GM15510 (cell line): ENCODE measurements around the gene LRRC71.

ENCODE experiments used
- POLR2A ChIP-seq: IDR thresholded peaks from 3 replicates; pipeline ENCODE4 v1.6.1; 2011; ENCODE audit warnings: borderline replicate concordance; ENCODE audit not compliant: insufficient read length; ENCODE audit errors: extremely low read depth

Gene LRRC71

DNA sequence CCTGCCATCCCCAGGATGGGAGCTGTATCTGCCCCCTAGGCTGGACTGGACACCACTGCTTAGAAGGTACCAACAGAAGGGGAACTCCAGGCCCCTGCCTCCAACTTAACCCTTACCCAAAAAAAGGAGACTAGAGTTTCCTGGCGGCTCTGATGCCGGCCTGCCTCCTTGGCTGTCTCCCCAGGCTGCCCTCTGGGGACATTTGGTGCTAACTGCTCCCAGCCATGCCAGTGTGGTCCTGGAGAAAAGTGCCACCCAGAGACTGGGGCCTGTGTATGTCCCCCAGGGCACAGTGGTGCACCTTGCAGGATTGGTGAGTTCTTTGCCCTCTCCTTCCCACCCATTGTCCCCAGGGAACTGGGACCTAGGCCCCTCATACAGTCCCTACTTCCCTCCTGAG lies 8.1 kb upstream of the LRRC71 start:
- TF ChIP-seq POLR2A: no peak

DNA sequence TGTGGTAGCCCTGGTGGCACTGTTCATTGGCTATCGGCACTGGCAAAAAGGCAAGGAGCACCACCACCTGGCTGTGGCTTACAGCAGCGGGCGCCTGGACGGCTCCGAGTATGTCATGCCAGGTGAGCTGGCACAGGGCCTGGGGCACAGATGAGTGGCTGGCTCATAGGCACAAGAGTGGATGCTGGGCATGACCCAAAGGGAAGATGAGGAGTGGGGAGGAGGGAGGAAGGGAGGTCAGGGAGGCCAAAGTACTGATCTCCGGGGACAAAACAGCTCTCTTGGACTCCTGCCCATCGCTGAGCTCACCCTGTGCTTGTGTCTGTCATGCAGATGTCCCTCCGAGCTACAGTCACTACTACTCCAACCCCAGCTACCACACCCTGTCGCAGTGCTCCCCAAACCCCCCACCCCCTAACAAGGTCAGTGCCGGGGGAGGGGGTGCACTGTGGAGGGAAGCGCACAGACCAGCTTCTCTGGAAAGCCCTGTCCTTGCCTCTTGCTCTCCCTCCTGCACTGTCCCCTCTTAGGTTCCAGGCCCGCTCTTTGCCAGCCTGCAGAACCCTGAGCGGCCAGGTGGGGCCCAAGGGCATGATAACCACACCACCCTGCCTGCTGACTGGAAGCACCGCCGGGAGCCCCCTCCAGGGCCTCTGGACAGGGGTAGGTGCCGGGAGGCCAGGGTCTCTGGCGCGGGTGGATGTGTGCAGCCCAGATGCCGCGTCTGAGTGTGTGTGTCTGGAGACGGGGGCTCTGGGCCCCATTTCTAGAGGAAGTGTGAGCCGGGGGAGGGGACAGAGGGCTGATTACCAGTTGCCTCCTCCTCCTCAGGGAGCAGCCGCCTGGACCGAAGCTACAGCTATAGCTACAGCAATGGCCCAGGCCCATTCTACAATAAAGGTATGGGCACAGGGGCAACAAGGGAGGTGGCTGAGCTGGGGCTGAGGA lies 7.3 kb upstream of the LRRC71 start:
- no peak for TF ChIP-seq POLR2A

DNA sequence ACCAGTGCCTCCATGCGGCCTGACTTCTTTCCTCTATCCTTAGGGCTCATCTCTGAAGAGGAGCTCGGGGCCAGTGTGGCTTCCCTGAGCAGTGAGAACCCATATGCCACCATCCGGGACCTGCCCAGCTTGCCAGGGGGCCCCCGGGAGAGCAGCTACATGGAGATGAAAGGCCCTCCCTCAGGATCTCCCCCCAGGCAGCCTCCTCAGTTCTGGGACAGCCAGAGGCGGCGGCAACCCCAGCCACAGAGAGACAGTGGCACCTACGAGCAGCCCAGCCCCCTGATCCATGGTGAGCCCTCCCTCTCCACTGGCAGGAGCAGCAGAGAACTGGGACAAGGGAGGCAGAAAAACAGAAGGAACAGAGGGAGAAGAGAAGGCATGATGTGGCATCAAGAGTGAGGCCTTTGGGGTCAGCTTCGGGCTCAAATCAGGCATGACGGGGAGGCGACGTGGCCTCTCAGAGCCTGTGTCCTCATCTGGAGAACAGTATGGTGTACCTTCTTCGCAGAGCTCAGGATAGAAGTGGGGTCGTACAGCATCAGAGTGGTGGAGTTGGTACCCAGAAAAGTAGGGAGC lies 6.5 kb upstream of the LRRC71 start:
- no peak for TF ChIP-seq POLR2A

DNA sequence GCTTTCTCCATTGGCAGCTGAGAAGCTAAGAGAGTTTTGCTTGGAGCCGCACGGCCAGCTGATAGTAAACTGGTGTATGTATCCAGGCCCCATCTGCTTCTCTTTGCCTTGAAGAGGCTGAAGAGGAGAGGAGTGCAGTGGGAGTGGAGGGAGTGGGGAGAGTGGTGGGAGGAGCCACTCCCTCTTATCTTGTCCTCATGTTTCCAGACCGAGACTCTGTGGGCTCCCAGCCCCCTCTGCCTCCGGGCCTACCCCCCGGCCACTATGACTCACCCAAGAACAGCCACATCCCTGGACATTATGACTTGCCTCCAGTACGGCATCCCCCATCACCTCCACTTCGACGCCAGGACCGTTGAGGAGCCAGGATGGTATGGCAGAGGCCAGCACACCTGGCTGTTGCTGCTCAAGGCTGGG lies 6.0 kb upstream of the LRRC71 start:
- no peak for TF ChIP-seq POLR2A

DNA sequence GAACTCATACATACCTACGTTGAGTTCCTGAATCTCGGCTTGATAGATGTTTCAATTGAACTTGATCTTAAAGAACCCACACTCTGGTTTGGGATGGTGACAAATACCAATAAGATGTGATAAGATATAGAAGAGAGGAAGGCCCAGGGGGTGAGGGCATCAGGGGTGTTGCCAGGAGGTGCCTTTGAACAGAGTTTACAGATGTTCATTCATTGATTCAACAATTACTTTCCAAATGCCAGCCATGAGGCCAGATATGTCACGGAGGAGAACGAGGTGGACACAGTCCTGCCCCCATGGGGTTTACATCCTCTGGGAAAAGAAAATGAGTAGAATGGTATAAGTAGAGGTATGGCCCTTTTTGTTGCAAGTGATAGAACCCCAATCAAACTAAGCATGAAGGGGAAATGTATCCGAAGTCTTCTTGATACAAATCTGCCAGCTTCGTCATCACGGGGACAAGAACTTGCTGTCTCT lies 659 bp downstream of the LRRC71 start:
- TF ChIP-seq POLR2A: no peak

DNA sequence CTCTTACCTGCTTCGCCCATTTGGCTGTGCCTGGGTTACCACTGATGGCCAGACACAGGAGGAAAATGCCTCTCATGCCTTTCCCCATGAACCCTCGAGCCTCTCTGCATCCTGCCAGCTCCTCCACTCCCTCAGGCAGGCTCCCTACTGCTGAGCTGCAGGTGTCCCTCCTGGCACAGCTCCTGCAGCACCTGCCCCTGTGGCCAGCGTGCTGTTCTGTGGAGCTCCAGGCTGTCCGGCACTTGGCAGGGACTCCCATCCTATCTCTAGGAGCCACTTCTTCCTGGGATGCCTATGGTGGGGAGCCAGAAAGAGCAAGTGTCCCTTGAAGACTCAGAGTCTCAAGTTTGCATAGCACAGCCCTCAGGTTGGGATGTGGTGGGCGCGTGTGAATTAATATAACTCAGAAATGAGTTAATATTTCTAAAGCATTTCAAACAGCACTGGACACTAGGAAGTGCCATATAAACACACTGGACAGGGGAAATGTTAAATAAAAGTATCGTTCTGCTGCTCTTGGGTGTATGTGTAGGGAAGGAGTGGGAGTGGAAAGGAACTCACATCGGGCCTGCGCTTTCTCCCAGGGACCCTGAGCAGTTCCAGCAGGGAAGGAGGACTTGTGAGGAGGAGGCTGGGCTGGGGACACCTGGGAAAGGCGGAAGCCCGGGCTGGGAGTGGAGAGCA lies 2.7 kb downstream of the LRRC71 start:
- no peak for TF ChIP-seq POLR2A

DNA sequence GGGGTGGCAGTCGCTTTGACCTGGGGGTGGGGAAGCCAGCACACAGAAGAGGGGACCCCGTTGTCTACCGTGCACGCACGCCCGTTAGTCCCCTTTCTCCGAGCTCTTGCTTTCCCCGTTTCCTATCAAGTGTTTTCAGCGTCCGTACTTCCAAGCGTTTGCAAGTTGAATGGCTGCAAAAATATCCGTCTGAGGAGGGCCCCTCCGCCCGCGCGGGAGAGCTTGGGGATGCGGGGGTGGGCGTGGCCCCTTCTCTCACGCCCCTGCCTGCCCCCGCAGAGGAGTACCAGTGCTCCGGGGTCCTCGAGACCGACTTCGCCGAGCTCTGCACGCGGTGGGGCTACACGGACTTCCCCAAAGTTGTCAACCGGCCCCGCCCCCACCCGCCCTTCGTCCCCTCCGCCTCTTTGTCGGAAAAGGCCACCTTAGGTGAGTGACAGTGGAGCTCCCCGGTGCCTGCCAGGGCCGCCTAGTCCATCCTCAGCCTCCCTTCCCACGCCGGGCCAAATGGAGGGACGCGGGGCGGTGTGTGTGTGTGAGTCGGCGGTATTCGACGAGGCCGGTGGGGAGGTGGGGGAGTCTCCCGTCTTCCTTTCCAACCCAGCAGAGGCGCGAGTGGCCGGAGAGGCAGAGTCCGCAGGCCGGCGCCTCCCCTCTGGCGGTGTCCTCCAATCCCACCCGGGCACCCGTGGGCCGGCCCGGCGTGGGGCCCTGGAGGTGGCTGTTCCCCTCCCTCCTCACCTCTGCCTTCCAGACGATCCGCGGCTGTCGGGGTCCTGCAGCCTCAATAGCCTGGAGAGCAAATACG lies 3.4 kb downstream of the LRRC71 start:
- TF ChIP-seq POLR2A: no peak

DNA sequence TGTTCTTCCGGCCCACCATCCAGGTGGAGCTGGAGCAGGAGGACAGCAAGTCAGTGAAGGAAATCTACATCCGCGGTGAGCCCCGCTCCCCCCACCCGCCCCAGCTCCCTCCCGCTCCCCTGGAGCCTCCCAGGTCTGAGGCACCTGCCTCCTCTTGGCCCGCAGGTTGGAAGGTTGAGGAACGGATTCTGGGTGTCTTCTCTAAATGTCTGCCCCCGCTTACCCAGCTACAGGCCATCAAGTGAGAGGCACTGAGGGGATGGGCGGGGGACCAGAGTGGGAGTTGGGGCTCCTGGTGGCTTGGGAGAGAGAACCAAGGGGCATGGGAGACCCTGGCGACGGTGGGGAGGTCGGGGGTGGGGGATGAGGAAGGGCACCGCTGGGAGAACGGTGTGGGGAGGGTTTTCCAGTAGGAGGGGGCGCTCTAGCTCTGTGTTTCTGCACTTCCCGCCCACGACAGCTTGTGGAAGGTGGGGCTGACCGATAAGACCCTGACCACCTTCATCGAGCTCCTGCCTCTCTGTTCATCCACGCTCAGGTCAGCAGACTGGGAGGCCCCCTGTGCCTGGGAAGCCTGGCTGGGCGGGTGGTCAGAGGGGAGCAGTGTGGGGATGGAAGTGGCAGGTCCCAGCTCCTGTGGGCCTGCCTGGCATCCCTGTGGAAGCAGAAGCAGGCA lies 4.2 kb downstream of the LRRC71 start:
- no peak for TF ChIP-seq POLR2A

DNA sequence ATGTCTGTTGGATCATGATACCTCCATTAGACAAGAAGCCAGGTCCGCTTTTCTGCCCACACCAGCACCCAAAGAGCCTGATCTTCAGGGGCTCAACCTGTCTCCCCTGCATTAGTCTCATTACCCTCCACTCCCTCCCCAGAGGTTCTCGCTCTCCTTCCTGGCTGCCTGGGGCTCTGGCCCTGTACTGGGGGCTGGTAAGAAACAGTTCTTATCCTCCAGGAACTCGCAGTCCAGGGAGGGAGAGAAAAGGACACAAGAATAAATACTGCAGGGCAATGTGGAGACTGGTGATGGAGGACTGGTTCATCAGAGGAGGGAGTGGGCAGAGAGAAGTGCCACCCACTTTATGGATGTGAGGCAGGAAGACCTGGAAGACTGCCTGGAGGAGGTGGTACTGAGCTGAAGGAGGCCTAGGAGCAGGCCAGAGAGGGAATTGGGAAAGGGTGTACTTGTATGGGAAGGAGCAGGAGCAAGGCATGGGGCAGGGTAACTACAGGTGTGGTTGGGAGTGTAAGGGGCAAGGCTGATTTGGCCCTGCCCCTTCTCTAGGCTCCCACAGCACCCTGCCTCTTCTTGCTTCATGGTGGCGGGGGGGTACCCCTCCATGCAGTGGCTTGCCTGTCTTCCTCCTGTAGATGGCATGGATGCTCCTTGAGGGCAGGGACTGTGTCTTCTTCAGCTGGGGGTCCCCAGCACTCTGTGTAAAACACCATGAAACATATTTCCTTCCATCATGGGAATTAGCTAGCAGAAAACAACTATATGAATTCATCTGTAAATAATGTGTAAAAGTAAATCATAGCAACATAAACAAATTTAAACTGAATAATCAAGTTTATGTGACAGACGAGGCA lies 5.0 kb downstream of the LRRC71 start:
- no peak for TF ChIP-seq POLR2A

DNA sequence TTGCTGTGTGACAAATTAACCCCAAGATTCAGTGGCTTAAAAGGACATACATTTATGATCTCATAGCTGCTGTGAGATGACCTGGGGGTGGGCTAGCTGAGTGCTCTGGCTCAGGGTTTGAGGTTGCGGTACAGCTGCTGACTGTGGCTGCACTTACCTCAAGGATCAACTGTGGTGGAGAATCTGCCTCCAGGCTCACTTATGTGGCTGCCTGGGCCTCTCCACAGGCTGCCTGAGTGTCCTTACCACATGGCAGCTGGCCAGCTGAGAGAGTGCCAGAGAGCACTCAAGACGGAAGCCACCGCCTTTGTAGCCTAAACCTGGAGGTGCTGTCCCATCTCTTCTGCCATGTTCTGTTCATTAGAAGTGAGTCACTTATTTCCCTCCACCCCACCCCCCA lies 5.7 kb downstream of the LRRC71 start:
- no peak for TF ChIP-seq POLR2A

DNA sequence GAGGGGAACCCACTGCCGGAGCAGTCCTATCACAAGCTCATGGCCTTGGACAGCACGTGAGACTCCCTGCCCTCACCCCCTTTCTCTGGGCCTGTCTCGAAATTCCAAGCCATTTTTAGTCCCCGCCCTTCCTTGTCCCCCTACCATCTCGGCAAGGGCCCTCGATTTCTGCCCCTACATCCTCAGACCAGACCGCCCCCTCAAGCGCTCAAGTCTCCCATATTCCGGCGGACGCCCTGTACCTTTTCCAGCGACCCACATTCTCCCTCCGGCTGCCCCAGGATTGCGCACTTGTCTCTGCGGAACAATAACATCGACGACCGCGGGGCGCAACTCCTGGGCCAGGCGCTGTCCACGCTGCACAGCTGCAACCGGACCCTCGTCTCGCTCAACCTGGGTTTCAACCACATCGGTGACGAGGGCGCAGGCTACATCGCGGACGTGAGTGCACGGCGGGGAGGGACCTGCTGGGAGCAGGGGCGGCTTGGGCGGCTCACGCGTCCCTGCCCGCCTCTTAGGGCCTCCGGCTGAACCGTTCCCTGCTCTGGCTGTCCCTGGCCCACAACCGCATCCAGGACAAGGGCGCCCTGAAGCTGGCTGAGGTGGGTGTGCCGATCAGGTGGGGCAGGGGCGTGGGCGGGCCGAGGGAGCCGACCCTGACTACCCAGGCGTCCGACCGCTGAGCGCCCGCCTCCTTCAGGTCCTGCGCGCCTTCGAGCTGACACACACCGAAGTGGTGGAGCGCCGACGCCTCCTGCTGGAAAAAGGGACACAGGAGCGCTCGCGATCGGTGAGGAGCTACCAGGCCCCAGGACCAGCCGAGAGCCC lies 7.0 kb downstream of the LRRC71 start:
- no peak for TF ChIP-seq POLR2A

DNA sequence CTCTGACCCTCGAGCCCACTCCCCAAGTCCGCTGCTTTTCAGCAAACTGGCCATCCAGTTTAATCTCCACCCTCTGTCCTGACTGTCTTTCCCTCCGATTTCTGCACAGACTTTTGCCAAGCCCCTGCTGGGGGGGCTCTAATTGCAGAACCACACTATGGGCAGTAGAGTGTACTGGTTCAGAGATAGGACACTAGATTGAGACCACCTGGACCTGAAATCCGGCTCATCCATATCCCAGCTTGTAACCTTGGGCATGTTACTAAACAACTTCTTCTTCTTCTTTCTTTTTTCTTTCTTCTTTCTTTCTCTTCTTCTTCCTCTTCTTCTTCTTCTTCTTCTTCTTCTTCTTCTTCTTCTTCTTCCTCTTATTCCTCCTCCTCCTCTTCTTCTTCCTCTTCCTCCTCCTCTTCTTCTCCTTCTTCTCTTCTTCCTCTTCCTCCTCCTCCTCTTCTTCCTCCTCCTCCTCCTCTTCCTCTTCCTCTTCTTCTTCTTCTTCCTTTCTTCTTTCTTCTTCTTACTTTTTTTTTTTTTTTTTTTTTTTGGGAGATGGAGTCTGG lies 7.7 kb downstream of the LRRC71 start:
- no peak for TF ChIP-seq POLR2A
